HepG2 (cell line): ENCODE measurements around the gene AKAP6.

Experiments
- GABPA ChIP-seq, 2 experiments: IDR thresholded peaks; 2 replicates each; pipeline ENCODE4 v1.6.1; 2011 to 2016; ENCODE audit warnings: low read depth in 2 of 2, low read length in 1 of 2, missing biosample characterization in 1 of 2, missing genetic modification characterization in 1 of 2
- HOXD1 ChIP-seq: sonication (generic); formaldehyde crosslinking; IDR thresholded peaks from 2 replicates; pipeline ENCODE4 v1.5.0; 2020; ENCODE audit warnings: missing genetic modification reagents
- IRF2 ChIP-seq: IDR thresholded peaks from 2 replicates; pipeline ENCODE4 v1.6.1; 2018; ENCODE audit warnings: missing genetic modification reagents, missing compliant biosample characterization
- ISX ChIP-seq: sonication (generic); formaldehyde crosslinking; conservative IDR thresholded peaks from 2 replicates; pipeline ENCODE4 v1.5.0; 2020; ENCODE audit warnings: missing genetic modification reagents
- NCOA2 ChIP-seq: sonication (generic); formaldehyde crosslinking; IDR thresholded peaks from 2 replicates; pipeline ENCODE4 v1.8.0; 2022; ENCODE audit warnings: inconsistent platforms
- POLR2AphosphoS5 ChIP-seq: IDR thresholded peaks from 2 replicates; pipeline ENCODE4 v1.6.1; 2012; ENCODE audit warnings: low read depth, low read length
- RXRA ChIP-seq: sonication (generic); formaldehyde crosslinking; IDR thresholded peaks from 2 replicates; pipeline ENCODE4 v1.5.1; 2020; ENCODE audit warnings: missing genetic modification reagents
- TF ChIP-seq, protein P1 (sequence below): sonication (generic); formaldehyde crosslinking; IDR thresholded peaks from 2 replicates; pipeline ENCODE4 v1.5.0; 2020; ENCODE audit warnings: mild to moderate bottlenecking, missing genetic modification reagents, moderate library complexity

DNA sequence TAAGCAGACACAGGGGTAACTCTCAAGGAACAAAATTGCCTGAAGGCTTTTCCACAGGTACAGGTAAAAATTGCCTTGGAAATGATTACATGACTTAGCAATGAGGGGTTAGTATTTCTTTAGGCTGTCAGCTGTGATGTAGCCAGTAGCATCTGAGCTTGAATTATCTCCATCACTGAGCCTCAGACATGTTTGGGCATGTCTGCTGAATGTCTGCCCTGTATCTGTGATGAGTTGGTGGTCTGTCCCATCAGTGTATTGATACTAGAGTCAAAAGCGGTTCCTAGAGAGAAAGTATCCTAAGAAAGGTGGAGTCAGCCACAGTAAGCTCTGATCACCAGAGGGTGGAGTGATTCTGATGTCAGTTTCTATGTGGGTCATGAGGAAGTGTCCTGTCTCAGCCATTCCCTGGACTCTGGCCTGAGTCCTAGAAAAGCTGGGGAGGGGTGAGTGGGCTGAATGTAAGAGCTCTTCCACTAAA lies 16.3 kb downstream of the AKAP6 start:
- TF ChIP-seq GABPA (IDR thresholded peaks at IDR 0.05; ENCODE audit: low read depth, low read length): no peak
- TF ChIP-seq GABPA (CRISPR knock-in tag; IDR thresholded peaks at IDR 0.05; ENCODE audit: low read depth): no peak
- TF ChIP-seq HOXD1 (CRISPR knock-in tag): no peak
- no peak for TF ChIP-seq RXRA (CRISPR knock-in tag)
- TF ChIP-seq IRF2 (CRISPR knock-in tag): no peak
- TF ChIP-seq, protein P1, sequence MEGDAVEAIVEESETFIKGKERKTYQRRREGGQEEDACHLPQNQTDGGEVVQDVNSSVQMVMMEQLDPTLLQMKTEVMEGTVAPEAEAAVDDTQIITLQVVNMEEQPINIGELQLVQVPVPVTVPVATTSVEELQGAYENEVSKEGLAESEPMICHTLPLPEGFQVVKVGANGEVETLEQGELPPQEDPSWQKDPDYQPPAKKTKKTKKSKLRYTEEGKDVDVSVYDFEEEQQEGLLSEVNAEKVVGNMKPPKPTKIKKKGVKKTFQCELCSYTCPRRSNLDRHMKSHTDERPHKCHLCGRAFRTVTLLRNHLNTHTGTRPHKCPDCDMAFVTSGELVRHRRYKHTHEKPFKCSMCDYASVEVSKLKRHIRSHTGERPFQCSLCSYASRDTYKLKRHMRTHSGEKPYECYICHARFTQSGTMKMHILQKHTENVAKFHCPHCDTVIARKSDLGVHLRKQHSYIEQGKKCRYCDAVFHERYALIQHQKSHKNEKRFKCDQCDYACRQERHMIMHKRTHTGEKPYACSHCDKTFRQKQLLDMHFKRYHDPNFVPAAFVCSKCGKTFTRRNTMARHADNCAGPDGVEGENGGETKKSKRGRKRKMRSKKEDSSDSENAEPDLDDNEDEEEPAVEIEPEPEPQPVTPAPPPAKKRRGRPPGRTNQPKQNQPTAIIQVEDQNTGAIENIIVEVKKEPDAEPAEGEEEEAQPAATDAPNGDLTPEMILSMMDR: no peak
- no peak for TF ChIP-seq POLR2AphosphoS5
- no peak for TF ChIP-seq NCOA2 (CRISPR knock-in tag)
- TF ChIP-seq ISX (CRISPR knock-in tag): no peak
